BE2C (cell line): ENCODE data around the gene CTSF. TPM values are rescaled to one million over a fixed set of nuclear protein-coding genes. Genes with fewer than 3 reads are reported as not detected.

Source experiments
- DNase-seq: peaks from one replicate; pipeline ENCODE4 v3.0.0-alpha.2; 2020
- H3K27me3 ChIP-seq: fragments of 250-450 bp; sonication (Bioruptor Pico); 2 replicates; pipeline ENCODE4 v1.5.1; 2020; ENCODE audit warnings: mild to moderate bottlenecking
- H3K36me3 ChIP-seq: fragments of 250-450 bp; sonication (Bioruptor Pico); 2 replicates; pipeline ENCODE4 v1.5.1; 2020; ENCODE audit warnings: mild to moderate bottlenecking
- H3K4me1 ChIP-seq: fragments of 250-450 bp; sonication (Bioruptor Pico); 2 replicates; pipeline ENCODE4 v1.5.1; 2020
- H3K4me3 ChIP-seq: 2 replicates; pipeline ENCODE4 v1.5.1; 2011; ENCODE audit warnings: low read depth, low read length
- H3K9me3 ChIP-seq: fragments of 250-450 bp; sonication (Bioruptor Pico); 2 replicates; pipeline ENCODE4 v1.5.1; 2020
- CTCF ChIP-seq: IDR thresholded peaks from 2 replicates; pipeline ENCODE4 v1.5.1; 2012; ENCODE audit warnings: mild to moderate bottlenecking, low read depth, low read length
- polyA plus RNA-seq: library from polyadenylated mRNA; unstranded; fragments of >200 nt; gene quantifications from one replicate; pipeline ENCODE4 v1.2.1, GENCODE V29; 2012; ENCODE audit warnings: low read depth, missing spikeins; ENCODE audit not compliant: insufficient read length, insufficient read depth

CTSF gene
- 7.5 TPM for polyA plus RNA-seq

- no peak for TF ChIP-seq CTCF
- H3K27me3 ChIP-seq = no peaks in the 10 kb centered on the region
These were observed at the start of gene CTSF for GRCh38 chr11:66568124-66568916. TSS of gene CTSF (minus strand) at chr11:66568606. CDS start at chr11:66568486, 120 bp downstream.

GRCh38 chr11:66617155-66617834, 48.9 kb upstream of the CTSF start:
- Histone ChIP-seq H3K4me1 (no peaks in the 10 kb centered on the region), H3K9me3 (no peaks in the 10 kb centered on the region), H3K36me3 (peaks cover 42% of the 10 kb centered on the region), H3K4me3 (peak overlapping the region; percentile 88), H3K27me3 (no peaks in the 10 kb centered on the region)
- no peak for TF ChIP-seq CTCF
- DNase-seq = no peak

More at GRCh38 chr11:66568124-66568916, at the start of gene CTSF:
- Histone ChIP-seq H3K4me3 (peak within 1 kb of the TSS; percentile 51), H3K9me3 (no peaks in the 10 kb centered on the region), H3K4me1 (no peaks in the 10 kb centered on the region), H3K36me3 (no peaks in the 10 kb centered on the region)
- DNase-seq = peak; percentile 92

GRCh38 chr11:66616379-66617154, 48.2 kb upstream of the CTSF start, which contains the start of gene RBM14:
TSS of gene RBM14 (plus strand) at chr11:66616630. CDS start at chr11:66616721, 91 bp downstream.
- no peaks in the 10 kb centered on the region for H3K27me3 ChIP-seq
- peak; percentile 100 for DNase-seq
- no peaks in the 10 kb centered on the region for H3K9me3 ChIP-seq
- H3K4me3 ChIP-seq = peak within 1 kb of the TSS; percentile 88
- peaks cover 35% of the 10 kb centered on the region for H3K36me3 ChIP-seq
- TF ChIP-seq CTCF = no peak
- no peaks in the 10 kb centered on the region for H3K4me1 ChIP-seq

- Histone ChIP-seq H3K4me1 (no peaks in the 10 kb centered on the region), H3K27me3 (no peaks in the 10 kb centered on the region), H3K4me3 (no peak overlapping the region), H3K36me3 (peaks cover 21% of the 10 kb centered on the region), H3K9me3 (no peaks in the 10 kb centered on the region)
- DNase-seq = no peak
- TF ChIP-seq CTCF = no peak
These were observed 45.7 kb upstream of the CTSF start for GRCh38 chr11:66614073-66614472.

- Histone ChIP-seq H3K9me3 (no peaks in the 10 kb centered on the region), H3K27me3 (no peaks in the 10 kb centered on the region), H3K4me3 (no peak overlapping the region), H3K36me3 (peaks cover 5% of the 10 kb centered on the region), H3K4me1 (no peaks in the 10 kb centered on the region)
- DNase-seq = no peak
- no peak for TF ChIP-seq CTCF
These were observed 44.1 kb upstream of the CTSF start for GRCh38 chr11:66612458-66612857.
